GM12872 (cell line): ENCODE data around the gene USP6NL.

Experiments used
- TF ChIP-seq, protein P1 (sequence below): IDR thresholded peaks from 3 replicates; pipeline ENCODE4 v1.5.1; 2011; ENCODE audit warnings: low read depth, mild to moderate bottlenecking, low read length, moderate library complexity; ENCODE audit not compliant: insufficient read depth

USP6NL gene

DNA sequence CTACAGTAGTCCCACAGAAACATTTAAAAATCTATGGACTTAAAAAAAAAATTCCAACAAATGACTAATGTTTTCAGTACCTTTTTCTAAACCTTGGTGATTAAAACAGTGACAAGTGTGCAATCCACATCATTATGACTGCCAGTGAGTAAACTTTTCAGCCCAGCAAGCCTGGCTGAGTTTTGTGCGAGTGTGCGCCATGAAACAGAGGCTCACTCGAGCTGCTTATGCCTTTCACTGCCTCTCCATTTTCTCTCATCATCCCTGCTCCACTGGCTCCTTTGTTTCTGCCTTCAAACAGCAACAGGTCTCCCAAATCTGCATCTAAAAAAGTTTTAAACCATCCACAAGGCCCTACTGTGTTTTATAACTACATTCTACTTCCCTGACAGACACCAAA, 105.8 kb downstream of the USP6NL start:
- TF ChIP-seq, protein P1, sequence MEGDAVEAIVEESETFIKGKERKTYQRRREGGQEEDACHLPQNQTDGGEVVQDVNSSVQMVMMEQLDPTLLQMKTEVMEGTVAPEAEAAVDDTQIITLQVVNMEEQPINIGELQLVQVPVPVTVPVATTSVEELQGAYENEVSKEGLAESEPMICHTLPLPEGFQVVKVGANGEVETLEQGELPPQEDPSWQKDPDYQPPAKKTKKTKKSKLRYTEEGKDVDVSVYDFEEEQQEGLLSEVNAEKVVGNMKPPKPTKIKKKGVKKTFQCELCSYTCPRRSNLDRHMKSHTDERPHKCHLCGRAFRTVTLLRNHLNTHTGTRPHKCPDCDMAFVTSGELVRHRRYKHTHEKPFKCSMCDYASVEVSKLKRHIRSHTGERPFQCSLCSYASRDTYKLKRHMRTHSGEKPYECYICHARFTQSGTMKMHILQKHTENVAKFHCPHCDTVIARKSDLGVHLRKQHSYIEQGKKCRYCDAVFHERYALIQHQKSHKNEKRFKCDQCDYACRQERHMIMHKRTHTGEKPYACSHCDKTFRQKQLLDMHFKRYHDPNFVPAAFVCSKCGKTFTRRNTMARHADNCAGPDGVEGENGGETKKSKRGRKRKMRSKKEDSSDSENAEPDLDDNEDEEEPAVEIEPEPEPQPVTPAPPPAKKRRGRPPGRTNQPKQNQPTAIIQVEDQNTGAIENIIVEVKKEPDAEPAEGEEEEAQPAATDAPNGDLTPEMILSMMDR = no peak

- TF ChIP-seq, protein P1 = no peak
Observed at GRCh38 chr10:11504566-11505285, 106.7 kb downstream of the USP6NL start.

GRCh38 chr10:11501600-11501999, 109.8 kb downstream of the USP6NL start:
- TF ChIP-seq, protein P1 = no peak

DNA sequence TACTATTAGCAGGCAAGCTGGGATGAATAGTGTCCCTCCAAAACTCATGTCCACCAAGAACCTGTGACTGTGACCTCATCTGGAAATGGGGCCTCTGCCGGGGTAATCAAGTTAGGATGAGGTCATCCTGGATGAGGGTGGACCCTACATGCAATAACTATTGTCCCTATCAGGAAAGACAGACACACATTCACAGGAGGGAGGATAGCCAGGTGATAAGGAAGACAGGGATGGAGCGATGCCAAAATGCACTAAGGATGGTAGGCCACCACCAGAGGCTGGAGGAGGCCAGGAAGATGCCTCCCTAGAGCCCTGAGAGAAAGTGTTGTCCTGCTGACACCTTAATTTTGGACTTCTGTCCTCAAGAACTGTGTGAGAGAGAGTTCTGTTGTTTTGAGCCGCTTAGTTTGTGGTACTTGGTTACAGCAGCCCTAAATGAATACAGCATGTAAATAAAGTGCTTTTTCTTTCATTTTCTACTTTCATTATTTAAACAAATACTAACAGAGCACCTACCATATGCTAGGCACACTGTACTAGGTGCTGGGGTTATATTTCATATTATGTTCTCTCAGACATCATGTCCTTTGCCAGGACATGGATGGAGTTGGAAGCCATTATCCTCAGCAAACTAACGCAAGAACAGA, 111.9 kb downstream of the USP6NL start:
- TF ChIP-seq, protein P1 = no peak

DNA sequence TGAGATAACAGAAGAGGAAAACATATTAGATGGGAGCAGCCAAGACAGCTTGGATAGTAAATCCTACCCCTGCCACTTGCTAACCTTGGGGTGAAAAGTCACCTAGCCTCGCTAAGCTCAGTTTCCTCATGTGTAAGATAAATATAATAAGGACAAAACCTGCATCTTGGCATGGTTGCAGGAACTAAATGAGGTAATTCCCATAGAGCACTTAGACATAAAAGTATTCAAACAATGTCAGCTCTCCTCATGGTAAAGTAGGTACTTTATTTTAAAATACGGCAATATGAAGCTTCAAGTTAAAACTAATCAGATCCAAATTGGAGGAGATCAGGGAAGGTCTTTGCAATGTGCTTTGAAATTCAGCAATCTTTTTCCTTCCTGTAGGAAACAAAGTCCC, 113.1 kb downstream of the USP6NL start:
- TF ChIP-seq, protein P1 = no peak

GRCh38 chr10:11493646-11494045, 117.8 kb downstream of the USP6NL start:
- TF ChIP-seq, protein P1 = no peak

- TF ChIP-seq, protein P1 = no peak
Observed at GRCh38 chr10:11491087-11491486, 120.4 kb downstream of the USP6NL start.
